ENCODE data around the gene HSD3B7. TPM values are rescaled to one million over a fixed set of nuclear protein-coding genes. Genes with fewer than 3 reads are reported as not detected.
A peak's percentile ranks its signal among the peaks of the same experiment; 100 is the strongest.

Gene HSD3B7
- total RNA-seq, 1 experiment from 2014 or later = 5.5 TPM

- no CpG with 5 or more reads among the region's 8 CpGs for WGBS (ENCODE audit: extremely low coverage, insufficient read length, low lambda C conversion rate)
- Mint-ChIP-seq H3K27ac (peak overlapping the region in 1 of 3 experiments; percentile 48; a peak in 2 of 7 replicates), H3K27me3 (ENCODE audit: low read depth) (peaks cover 4% of the 10 kb centered on the region; the same call in 1 of the 2 replicates), H3K36me3 (ENCODE audit: insufficient read depth in 1 of 3, low read depth in 3 of 3) (peaks cover 4 to 13% (median 5%) of the 10 kb centered on the region in 3 experiments; a peak in 6 of 7 replicates), H3K9me3 (no peaks in the 10 kb centered on the region), H3K4me1 (peaks cover 26 to 28% of the 10 kb centered on the region in 2 experiments), H3K4me3 (peak overlapping the region; percentile 79 to 91)
- H3K56ac ChIP-seq (ENCODE audit: insufficient read length, low read depth, low read length) = no peak overlapping the region
- no peak overlapping the region for H3K9ac ChIP-seq (ENCODE audit: extremely low read depth, insufficient read length, low read length)
- H4K8ac ChIP-seq (replicated peaks; ENCODE audit: insufficient read length, low read depth, low read length) = no peak overlapping the region
- H3K79me1 ChIP-seq (ENCODE audit: insufficient read depth, low read depth, low read length, poor library complexity, severe bottlenecking) = no peaks in the 10 kb centered on the region
- no peak overlapping the region for H2AK5ac ChIP-seq (ENCODE audit: insufficient read length, low read length)
- no peak overlapping the region for H2BK120ac ChIP-seq (ENCODE audit: low read depth, low read length, poor library complexity, severe bottlenecking)
- no peak overlapping the region for H2BK15ac ChIP-seq (ENCODE audit: low read depth, low read length)
- H3K4me2 ChIP-seq (ENCODE audit: insufficient read depth, insufficient read length, low read length) = peak overlapping the region; percentile 71
- no peaks in the 10 kb centered on the region for H3K79me2 ChIP-seq (ENCODE audit: insufficient read depth, low read length)
- H3T11ph ChIP-seq (ENCODE audit: low read length) = no peak overlapping the region
- no peak overlapping the region for H2BK5ac ChIP-seq (ENCODE audit: insufficient read length, low read length)
- no peaks in the 10 kb centered on the region for H4K20me1 ChIP-seq (ENCODE audit: control insufficient read depth, insufficient read depth, insufficient read length)
- H3K9me3 ChIP-seq (ENCODE audit: control insufficient read depth, low read depth, low read length) = no peaks in the 10 kb centered on the region
- no peak overlapping the region for H2BK12ac ChIP-seq (ENCODE audit: insufficient read length, low read depth, low read length)
- DNase-seq = no peak
- H3K23me2 ChIP-seq (ENCODE audit: insufficient read length, low read depth, low read length, poor library complexity, severe bottlenecking) = peaks cover 11% of the 10 kb centered on the region
- no peaks in the 10 kb centered on the region for H3K4me1 ChIP-seq (ENCODE audit: insufficient read depth, low read length)
- H3K27ac ChIP-seq (ENCODE audit: insufficient read length, low read depth, low read length) = no peak overlapping the region
- no peak for TF ChIP-seq CTCF (conservative IDR thresholded peaks at IDR 0.05)
- H3K18ac ChIP-seq (ENCODE audit: insufficient read length, low read depth, low read length) = no peak overlapping the region
- no peak overlapping the region for H2BK20ac ChIP-seq (ENCODE audit: low read depth, low read length, poor library complexity, severe bottlenecking)
- H3K23ac ChIP-seq (ENCODE audit: insufficient read length, low read depth, low read length) = no peak overlapping the region
- no peaks in the 10 kb centered on the region for H3K27me3 ChIP-seq (ENCODE audit: insufficient read depth, low read length)
- no peak overlapping the region for H2AFZ ChIP-seq (ENCODE audit: low read length)
- no peak overlapping the region for H3K14ac ChIP-seq (ENCODE audit: insufficient read depth, low read length)
- no peak overlapping the region for H4K91ac ChIP-seq (ENCODE audit: insufficient read length, low read depth, low read length)
- H3K4ac ChIP-seq (ENCODE audit: low read depth, low read length) = no peak overlapping the region
- H4K5ac ChIP-seq (ENCODE audit: insufficient read length, low read depth, low read length) = no peak overlapping the region
Measured at GRCh38 chr16:30950516-30951065, 34.4 kb upstream of the HSD3B7 start.
